ENCODE results near the gene MFNG. TPM values are rescaled to one million over a fixed set of nuclear protein-coding genes. Genes with fewer than 3 reads are reported as not detected.

MFNG gene
- total RNA-seq, 1 donor from 2014 or later: 4.7 TPM

DNA sequence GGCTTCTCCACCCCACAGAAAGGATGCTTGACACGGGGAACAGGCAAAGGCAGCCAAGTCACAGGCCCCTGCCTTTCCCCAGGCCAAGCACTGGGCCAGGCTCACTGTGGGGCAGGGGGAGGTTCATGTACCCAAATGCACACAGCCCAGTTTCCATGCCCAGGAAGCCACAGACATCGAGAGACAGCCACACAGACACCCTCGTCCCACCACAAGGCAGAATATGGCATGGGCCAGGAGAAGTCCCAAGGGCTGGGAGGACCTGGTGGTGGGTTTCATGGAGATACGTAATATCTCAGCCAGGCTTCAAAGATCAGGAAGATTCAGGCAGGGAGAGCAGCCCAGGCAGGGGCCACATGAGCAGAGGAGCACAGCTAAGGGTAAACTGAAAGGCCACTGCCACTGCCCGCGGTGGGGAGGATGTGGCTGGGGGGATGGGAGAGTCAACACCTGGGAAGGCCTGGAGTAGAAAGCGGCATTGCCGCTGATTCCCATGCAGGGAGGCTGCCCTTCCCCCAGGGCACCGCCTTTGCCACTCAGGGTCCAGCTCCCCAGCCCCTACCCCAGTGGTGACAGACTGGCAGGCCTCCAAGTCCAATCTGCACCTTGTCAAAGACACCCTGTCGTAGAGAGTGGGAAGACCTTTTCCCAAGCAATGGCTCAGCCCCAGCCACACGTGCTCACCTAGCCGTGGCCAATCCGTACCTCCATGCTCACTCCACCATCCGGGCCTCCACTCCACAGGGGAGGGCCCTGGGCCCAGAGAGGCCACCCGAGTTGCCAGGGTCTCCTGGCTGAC lies 2.4 kb upstream of the MFNG start:
- Mint-ChIP-seq H3K4me3 (no peak overlapping the region), H3K27me3 (ENCODE audit: low read depth) (peaks cover 10% of the 10 kb centered on the region), H3K27ac (ENCODE audit: unreplicated experiment) (no peak overlapping the region), H3K36me3 (ENCODE audit: low read depth) (no peaks in the 10 kb centered on the region), H3K4me1 (peaks cover 31% of the 10 kb centered on the region), H3K9me3 (no peaks in the 10 kb centered on the region)
- TF ChIP-seq, protein P1, sequence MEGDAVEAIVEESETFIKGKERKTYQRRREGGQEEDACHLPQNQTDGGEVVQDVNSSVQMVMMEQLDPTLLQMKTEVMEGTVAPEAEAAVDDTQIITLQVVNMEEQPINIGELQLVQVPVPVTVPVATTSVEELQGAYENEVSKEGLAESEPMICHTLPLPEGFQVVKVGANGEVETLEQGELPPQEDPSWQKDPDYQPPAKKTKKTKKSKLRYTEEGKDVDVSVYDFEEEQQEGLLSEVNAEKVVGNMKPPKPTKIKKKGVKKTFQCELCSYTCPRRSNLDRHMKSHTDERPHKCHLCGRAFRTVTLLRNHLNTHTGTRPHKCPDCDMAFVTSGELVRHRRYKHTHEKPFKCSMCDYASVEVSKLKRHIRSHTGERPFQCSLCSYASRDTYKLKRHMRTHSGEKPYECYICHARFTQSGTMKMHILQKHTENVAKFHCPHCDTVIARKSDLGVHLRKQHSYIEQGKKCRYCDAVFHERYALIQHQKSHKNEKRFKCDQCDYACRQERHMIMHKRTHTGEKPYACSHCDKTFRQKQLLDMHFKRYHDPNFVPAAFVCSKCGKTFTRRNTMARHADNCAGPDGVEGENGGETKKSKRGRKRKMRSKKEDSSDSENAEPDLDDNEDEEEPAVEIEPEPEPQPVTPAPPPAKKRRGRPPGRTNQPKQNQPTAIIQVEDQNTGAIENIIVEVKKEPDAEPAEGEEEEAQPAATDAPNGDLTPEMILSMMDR (conservative IDR thresholded peaks at IDR 0.05): no peak
- no peak for DNase-seq (ENCODE audit: low read depth, low spot score)

DNA sequence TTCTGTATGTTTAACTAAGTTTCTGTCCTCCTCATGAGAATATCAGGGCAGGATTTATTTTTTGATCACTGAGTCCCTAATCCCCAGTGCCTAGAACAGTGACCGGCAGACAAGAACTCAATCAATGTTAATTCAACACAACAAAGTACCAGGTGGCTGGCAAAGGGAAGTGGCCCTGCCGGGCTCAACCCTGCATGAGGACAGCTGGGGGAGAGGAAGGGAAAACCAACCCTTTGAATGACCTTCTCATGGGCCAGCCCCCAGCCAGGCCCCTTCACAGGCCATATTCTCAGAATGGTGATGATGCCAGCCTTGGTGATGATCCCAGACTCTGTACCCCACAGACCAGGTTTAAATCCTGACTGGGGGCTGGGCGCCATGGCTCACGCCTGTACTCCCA lies 1.4 kb upstream of the MFNG start:
- TF ChIP-seq, protein P1 (conservative IDR thresholded peaks at IDR 0.05): no peak
- Mint-ChIP-seq H3K4me1 (peaks cover 31% of the 10 kb centered on the region), H3K27ac (ENCODE audit: unreplicated experiment) (no peak overlapping the region), H3K36me3 (ENCODE audit: low read depth) (no peaks in the 10 kb centered on the region), H3K9me3 (no peaks in the 10 kb centered on the region), H3K27me3 (ENCODE audit: low read depth) (peaks cover 16% of the 10 kb centered on the region), H3K4me3 (no peak overlapping the region)
- no peak for DNase-seq (ENCODE audit: low read depth, low spot score)

DNA sequence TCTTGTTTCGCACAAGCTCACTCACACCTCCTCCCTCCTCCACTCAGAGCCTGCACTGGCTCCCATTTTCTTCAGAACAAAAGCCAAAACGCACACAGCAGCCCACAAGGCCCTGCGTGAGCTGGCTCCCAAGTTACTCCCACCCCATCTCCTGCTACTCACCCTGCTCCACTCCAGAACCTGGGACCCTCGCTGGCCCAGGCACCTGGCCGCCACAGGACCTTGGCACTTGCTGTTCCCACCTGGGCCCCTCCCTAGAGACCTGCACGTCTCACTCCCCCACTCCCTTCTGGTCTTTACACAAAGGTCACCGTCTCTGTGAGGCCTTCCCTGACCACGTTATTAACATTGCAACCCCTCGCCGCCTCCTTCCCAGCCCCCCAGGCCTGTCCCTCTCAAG lies 945 bp upstream of the MFNG start:
- Mint-ChIP-seq H3K36me3 (ENCODE audit: low read depth) (no peaks in the 10 kb centered on the region), H3K27me3 (ENCODE audit: low read depth) (peaks cover 18% of the 10 kb centered on the region), H3K4me3 (peak overlapping the region; percentile 44), H3K27ac (ENCODE audit: unreplicated experiment) (peak overlapping the region; percentile 19), H3K9me3 (no peaks in the 10 kb centered on the region), H3K4me1 (peaks cover 31% of the 10 kb centered on the region)
- DNase-seq (ENCODE audit: low read depth, low spot score): no peak
- TF ChIP-seq, protein P1 (conservative IDR thresholded peaks at IDR 0.05): no peak

DNA sequence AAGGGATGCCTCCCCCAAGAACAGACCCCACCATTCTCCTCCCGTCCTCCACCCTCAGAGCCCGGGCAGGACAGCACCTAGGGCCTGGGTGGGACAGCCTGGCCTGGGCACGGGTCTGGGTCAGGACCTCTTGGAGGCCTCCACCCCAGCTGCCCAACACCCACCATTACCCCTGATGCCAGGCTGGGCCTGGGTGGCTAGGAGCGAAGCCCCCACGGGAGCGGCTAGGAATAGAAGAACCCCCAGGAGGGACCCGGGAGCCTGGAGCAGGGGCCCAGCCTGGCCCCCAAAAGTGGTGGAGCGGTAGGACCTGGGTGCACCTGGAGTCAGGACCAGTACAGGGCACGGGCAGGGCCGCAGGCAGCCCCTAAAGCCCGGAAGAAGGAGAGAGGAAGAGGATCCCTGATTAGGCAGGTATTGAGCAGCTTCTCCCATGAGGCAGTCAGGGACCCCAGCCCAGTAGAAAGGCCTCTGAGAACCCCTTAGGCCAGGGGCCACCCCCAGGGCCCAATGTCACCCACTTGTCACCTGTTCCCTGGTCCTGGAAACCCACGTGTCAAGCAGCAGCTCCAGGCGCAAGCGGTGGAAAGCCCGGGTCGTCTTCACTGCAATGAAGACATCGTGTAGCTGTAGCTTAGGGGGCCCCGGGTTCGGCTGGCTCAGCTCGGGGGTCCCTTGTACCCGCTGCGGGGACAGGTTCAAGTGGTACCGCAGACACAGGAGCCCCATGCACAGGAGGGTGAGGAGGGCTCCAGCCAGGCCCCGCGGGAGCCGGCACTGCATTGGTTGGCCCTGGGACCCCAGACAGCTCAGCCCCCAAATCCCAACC lies 575 bp downstream of the MFNG start:
- TF ChIP-seq, protein P1 (conservative IDR thresholded peaks at IDR 0.05): no peak
- Mint-ChIP-seq H3K36me3 (ENCODE audit: low read depth) (no peaks in the 10 kb centered on the region), H3K27ac (ENCODE audit: unreplicated experiment) (no peak overlapping the region), H3K4me1 (peaks cover 31% of the 10 kb centered on the region), H3K9me3 (no peaks in the 10 kb centered on the region), H3K4me3 (no peak overlapping the region), H3K27me3 (ENCODE audit: low read depth) (peaks cover 20% of the 10 kb centered on the region)
- DNase-seq (ENCODE audit: low read depth, low spot score): no peak

DNA sequence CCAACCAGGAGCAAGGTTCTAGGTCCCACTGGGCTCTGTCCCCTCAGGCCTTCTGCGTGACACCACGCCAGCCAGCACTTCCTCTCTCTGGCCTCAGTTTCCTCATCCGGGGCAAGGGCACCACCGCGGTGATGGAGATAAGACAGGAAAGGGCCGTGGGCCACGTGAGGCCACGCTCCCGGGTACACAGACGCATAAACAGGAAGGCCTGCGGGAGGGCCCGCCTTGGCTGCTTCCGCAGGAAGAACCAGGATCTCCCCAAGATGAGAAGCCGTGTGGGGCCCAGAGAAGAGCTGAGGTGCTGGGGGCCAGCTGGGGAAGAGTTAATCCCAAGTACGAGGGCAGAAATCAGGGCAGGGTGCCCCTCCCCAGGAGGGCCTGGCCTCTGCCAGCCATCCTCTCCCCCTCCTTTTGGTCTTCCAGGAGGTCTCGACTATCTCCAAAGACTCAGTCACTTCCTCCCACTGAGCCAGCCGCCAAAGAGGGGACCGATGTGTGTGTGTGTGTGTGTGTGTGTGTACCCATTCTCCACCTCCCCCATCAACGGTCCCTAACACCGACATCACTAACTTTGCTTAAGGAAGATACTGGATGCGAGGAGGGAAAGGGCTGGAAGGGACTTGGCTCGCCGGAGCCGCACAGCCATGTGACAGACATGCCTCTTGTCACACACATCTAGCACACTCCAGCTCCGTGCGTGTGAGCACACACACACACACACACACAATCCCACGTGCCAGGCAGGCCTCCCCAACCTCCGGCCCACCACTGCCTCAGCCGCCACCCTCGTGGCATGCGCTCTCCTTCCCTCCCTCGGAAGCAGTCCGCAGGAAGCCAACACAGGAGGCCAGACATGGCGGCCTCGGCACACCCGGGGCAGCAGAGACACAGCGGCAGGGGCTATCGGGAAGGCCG lies 1.4 kb downstream of the MFNG start:
- no peak for DNase-seq (ENCODE audit: low read depth, low spot score)
- Mint-ChIP-seq H3K27ac (ENCODE audit: unreplicated experiment) (no peak overlapping the region), H3K9me3 (no peaks in the 10 kb centered on the region), H3K27me3 (ENCODE audit: low read depth) (peaks cover 20% of the 10 kb centered on the region), H3K4me1 (peaks cover 31% of the 10 kb centered on the region), H3K4me3 (no peak overlapping the region), H3K36me3 (ENCODE audit: low read depth) (no peaks in the 10 kb centered on the region)
- TF ChIP-seq, protein P1 (conservative IDR thresholded peaks at IDR 0.05): no peak
